Upper lobe of left lung (tissue), 4 donors: ENCODE results near the gene MBNL2.

ENCODE experiments used
- EP300 ChIP-seq, 4 donors: sonication (generic); formaldehyde crosslinking; IDR thresholded peaks; one replicate each; pipeline ENCODE4 v1.5.1; 2017; ENCODE audit warnings: antibody characterized with exemption in 4 of 4, control low read depth in 2 of 4
- POLR2A ChIP-seq, 4 donors: fragments of 450-650 bp; IDR thresholded peaks; one replicate each; pipeline ENCODE4 v1.5.1; 2016 to 2017; ENCODE audit warnings: antibody characterized with exemption in 4 of 4, mild to moderate bottlenecking in 2 of 4
- POLR2AphosphoS5 ChIP-seq, 2 donors: sonication (generic); formaldehyde crosslinking; IDR thresholded peaks; one replicate each; pipeline ENCODE4 v1.5.1; 2017; ENCODE audit warnings: antibody characterized with exemption in 2 of 2
- TF ChIP-seq, protein P1 (sequence below), 6 experiments: fragments of 450-650 bp in 4 of 6; fragments of 200-600 bp in 2 of 6; sonication (generic) in 2 of 6; IDR thresholded peaks; one replicate each; pipeline ENCODE4 v1.5.1; 2016 to 2019; ENCODE audit warnings: antibody characterized with exemption in 6 of 6

DNA sequence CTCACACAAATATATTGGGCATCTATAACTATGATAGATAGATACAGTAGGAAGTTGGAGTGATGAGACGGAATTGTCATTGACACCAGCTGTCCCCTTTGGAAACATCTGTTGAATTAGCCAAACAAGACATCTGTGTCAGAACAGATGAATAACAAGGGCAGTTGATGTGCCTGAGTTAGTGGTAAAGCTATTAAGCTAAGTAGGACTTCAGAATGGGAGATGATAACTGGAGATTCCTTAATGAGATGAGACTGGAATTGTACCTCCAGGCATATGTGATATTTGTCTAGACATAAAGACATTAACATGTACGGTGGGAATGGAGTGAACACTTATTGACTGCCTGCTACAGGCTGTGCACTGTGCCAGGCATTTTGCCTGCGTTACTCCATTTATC, 78.7 kb downstream of the MBNL2 start:
- TF ChIP-seq, protein P1, sequence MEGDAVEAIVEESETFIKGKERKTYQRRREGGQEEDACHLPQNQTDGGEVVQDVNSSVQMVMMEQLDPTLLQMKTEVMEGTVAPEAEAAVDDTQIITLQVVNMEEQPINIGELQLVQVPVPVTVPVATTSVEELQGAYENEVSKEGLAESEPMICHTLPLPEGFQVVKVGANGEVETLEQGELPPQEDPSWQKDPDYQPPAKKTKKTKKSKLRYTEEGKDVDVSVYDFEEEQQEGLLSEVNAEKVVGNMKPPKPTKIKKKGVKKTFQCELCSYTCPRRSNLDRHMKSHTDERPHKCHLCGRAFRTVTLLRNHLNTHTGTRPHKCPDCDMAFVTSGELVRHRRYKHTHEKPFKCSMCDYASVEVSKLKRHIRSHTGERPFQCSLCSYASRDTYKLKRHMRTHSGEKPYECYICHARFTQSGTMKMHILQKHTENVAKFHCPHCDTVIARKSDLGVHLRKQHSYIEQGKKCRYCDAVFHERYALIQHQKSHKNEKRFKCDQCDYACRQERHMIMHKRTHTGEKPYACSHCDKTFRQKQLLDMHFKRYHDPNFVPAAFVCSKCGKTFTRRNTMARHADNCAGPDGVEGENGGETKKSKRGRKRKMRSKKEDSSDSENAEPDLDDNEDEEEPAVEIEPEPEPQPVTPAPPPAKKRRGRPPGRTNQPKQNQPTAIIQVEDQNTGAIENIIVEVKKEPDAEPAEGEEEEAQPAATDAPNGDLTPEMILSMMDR (IDR thresholded peaks at IDR 0.05): no peak
- TF ChIP-seq EP300 (IDR thresholded peaks at IDR 0.05) (no peak), POLR2A (IDR thresholded peaks at IDR 0.05) (no peak), POLR2AphosphoS5 (IDR thresholded peaks at IDR 0.05) (no peak)
